GM18867 (cell line): ENCODE results near the gene FGF14.
"Not testable (repeated sequence)": the region's sequence is repeated elsewhere in the genome, so short reads cannot be mapped to it uniquely, and the experiment has no call there.

Source experiments
- ATAC-seq: cut with Tn5 transposase; IDR thresholded peaks from one replicate; pipeline ENCODE4 v1.9.1; 2021; ENCODE audit warnings: mild to moderate bottlenecking, moderate library complexity; ENCODE audit not compliant: unreplicated experiment

FGF14 gene

DNA sequence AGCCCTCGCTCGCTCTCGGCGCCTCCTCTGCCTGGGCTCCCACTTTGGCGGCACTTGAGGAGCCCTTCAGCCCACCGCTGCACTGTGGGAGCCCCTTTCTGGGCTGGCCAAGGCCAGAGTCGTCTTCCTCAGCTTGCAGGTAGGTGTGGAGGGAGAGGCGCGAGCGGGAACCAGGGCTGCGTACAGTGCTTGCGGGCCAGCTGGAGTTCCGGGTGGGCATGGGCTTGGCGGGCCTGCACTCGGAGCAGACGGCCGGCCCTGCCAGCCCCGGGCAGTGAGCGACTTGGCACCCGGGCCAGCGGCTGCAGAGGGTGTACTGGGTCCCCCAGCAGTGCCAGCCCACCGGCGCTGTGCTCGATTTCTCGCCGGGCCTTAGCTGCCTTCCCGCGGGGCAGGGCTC lies 333.5 kb downstream of the FGF14 start:
- not testable (repeated sequence) for ATAC-seq

DNA sequence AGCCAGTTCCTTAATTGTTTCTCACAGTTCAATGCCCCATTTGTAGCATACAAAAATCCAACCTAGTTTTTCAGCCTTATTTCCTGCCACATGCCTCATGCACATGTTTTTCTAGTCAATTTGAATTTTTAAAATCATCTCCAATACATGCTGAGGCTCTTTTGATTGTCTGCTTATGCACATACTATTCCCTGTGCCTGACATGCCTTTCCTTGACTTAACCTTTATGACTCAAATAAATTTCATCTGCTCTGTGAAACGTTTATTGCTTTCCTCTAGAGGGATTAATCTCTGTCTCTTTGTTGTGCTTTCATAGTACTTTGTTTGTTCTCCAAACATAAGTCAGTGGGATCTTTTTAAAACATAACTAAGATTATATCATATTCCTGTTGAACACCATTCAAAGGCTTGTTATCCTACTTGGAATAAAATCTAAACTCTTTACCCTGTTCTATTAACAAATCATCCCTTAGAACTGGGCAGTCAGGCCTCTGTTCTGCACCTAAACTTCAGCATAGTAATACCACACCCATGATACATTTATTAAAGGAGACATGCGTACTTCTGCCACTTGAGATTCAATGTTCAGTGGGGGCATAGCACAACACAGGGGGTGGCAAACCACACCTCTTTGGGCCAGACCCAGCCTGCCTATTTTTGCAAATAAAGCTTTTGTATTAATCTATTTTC lies 346.6 kb downstream of the FGF14 start:
- ATAC-seq: no peak

DNA sequence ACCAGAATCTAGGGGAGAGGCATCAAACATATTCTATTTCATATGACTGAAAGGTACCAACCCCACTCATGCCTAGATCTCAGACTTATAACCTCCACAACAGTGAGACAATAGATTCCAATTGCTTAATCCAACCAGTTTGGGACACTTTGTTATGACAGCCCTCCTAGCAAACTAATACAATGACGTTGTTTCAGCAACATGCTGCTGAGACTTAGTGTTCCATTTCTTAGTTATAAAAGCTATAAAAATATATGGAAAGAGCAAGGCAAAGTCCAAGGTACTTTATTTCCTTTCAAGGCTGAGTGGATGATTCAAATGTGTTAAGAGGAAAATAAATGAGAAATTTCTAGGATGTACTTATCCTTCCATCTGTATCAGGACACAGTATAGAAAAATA lies 352.0 kb downstream of the FGF14 start:
- ATAC-seq: no peak

DNA sequence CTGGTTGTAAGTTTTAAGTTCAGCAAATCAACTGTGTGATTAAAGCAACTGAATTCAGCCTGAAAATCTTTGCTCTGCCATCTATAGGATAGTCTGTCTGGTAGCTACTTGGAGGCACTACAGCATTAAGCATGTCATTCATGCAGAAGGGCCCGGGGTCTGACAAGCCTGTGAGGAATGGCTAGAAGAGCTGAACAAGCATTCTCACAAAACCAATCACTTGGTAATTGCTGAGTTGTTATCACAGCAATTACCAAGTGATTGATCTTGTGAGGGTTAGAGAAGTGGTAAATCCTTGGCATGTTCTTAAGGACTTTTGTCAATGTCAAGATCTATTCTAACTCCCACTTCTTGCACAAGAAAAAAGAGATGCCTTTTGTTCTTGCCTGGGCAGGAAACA lies 356.1 kb downstream of the FGF14 start:
- ATAC-seq: no peak

DNA sequence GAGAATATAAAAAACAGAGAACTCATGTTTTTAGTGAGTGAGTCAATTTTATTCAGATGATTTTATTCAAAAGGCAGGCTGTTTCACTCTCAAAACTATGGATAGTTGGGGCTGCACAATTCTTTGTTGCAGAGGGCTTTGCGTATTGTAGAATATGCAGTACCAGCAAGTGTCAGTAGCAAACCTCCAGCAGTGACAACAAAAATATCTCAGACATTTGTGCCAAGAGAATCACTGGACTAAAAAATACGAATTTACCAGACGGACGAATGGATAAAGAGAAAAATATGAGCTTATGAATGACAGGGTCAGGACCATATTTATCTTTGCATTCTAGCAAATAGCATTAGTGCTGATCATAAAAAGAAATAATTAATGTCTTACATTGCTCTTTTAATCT lies 359.1 kb downstream of the FGF14 start:
- ATAC-seq: no peak

DNA sequence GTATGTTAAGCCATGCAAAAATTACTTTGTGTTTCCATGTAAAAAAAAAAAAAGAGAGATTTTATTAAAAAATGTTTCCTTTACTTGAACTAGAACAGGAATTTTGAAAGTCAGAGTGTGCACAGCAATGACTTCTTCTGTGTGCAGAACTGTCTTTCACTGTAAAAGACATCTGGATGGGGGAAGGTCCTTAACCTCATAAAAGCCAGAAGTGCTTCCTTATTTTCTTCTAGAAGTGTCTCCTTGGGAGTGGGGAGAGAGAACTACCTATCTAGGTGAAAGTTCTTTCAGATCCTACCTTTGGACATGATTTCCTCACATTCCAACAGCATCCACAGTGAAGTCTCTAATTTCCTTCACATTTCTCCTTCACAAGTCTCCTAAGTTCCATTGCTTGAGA lies 360.3 kb downstream of the FGF14 start:
- ATAC-seq: no peak

DNA sequence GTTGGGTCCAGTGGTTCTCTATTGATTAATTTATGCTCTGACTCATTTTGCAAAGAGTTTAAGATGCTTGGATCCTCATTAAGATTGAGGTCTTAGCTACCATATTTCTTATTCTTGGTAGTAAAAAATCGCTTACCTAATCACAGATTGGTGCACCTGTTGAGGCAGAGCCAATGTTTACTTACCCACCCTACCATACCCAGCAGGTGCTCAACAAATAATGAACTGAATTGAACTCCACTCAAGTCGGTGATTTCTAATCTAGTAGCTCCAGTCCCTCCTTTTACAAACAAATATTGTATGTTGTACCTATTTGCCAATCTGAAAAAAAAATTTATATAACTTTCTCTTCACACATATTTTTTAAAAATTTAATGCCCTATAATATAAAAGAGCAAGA lies 361.0 kb downstream of the FGF14 start:
- no peak for ATAC-seq

DNA sequence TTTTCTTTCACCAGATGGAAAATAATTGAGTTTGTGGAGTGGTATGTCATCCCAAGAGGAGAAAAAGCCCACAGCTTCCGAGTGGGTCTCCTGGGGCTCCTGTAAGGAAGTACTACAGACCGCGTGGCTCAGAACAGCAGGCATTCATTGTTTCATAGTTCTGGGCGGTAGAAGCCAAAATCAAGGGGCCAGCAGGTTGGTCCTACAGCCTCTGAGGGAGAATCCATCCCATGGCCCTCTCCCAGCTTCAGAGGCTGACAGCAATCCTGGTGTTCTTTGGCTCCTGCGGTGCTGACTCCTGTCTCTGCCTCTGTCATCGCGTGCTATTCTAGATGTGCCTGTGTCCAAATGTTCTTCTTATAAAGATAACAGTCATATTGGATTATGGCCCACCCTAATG lies 362.6 kb downstream of the FGF14 start:
- no peak for ATAC-seq

DNA sequence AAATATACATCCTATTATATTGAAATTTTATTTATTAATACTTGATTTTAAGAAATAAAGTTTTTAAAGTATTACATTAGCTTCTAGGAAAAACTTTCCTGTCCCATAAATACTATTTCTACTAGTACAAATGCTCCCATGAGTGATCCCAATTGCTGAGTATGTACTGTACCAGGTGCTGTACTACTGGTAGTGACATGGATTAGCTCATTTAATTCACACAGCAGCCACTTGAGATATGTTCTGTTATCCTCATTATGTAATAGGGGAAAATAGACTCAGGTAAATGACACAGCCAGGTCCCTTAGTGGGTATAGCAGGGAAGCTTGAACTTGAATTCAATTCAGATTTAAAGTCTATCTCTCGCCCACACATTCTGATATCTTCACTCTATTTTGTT lies 363.1 kb downstream of the FGF14 start:
- no peak for ATAC-seq

DNA sequence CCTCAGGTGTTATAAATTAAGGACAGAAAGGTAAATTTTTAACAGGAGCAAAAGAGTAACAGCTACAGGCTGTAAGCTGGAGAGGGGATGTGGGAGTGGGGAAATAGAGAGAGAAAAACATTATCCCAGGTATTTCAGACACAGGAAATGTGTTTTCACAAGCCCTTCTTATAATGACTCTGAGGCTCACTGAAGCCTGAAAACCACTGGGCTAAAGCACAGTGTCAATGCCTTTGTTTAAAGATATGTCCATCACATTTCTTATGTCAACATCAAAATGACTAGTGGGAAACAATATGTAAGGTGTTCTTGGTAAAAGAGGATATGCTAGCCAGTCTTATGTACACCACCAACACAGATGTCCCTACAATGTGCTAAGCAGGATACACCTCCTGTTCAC lies 365.9 kb downstream of the FGF14 start:
- ATAC-seq: no peak

DNA sequence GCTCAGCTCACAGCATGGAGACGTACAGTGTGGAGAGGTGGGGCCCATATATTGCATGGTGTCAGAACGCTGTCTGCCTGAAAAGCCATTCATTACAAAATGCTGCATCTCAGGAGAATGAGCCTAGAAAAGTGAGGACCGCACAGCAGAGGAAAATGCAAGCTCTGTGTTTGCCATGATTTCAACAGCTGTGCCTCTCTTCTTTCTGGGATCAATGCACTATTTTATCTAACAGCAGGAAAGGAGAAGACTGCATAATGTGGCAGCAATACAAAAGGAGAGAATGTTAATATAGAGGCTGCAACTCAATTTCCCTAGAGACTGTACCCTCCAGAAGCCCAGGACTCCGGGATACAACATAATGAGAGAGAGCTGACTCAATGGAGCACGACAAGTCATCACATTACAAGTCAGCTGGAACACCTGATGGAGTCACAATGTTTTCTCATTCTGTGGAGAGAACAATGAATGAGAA lies 368.0 kb downstream of the FGF14 start:
- ATAC-seq: no peak

DNA sequence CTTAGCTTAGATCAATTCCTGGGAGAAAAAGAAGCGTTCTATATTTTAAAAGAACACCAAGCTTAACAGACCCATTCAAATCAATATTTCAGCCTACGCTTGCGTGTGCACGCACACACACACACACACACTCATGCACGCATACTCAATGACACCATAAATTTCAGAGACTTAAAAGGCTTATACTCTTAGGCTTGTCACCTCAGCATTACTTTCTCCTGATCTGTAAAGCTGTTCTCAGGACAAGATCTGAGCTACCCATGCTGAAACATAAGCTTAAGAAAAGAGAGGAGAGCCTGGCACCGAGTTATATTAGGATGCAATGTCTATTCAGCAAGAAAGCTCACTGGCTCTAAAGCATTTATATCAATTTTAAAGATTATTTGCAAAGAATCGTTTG lies 368.5 kb downstream of the FGF14 start:
- no peak for ATAC-seq

DNA sequence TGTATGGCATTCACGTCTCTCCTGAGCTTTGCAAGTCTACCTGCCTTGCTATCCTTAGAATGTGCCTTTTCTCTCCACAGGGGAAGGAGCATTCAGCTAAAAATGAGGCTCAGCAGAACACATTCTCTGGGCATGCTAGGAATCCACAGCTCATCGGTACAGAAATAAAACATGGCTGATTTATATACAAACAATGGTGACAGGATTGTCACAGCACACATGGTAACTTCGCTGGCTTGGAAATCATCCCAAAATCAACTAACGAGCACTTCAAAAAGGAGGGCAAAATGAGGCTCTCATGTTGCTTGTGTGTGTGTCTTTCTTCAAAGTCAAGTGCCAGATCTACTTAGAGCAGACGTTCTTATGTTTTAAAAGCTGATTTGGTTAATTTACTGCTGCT lies 373.0 kb downstream of the FGF14 start:
- ATAC-seq: no peak

DNA sequence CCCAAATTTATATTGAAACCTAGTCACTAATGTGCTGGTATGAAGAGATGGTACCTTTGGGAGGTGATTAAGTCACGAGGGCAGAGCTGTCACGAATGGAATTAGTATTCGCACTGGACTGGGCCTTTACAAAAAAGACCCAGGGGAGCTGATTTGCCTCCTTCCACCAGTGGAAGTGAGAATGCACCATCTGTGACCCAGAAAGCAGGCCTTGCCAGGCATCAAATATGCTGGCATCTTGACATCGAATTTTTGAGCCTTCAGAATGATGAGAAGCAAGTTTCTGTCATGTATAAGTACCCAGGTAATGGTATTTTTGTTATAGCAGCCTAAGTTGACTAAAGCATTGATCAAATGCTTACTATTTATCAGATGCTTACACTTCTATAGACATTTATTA lies 373.6 kb downstream of the FGF14 start:
- ATAC-seq: no peak

DNA sequence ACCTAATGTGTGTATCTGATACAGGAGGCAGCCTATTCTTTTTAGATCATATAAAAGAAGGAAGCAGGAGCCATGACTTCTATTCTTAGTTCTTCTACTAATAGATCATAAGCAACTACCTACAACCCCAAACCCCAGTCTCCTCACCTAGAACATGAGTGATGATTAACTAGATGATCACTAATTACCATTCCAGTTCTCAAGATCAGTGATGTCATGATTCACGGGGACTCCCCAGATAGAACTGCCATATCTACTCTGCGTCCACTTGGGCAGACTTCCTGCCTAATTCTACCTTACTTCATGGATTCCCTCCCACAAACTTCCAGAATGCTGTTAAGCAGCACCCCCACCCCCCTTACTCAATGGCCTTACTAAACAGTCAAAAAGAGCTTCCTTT lies 380.1 kb downstream of the FGF14 start:
- ATAC-seq: no peak

DNA sequence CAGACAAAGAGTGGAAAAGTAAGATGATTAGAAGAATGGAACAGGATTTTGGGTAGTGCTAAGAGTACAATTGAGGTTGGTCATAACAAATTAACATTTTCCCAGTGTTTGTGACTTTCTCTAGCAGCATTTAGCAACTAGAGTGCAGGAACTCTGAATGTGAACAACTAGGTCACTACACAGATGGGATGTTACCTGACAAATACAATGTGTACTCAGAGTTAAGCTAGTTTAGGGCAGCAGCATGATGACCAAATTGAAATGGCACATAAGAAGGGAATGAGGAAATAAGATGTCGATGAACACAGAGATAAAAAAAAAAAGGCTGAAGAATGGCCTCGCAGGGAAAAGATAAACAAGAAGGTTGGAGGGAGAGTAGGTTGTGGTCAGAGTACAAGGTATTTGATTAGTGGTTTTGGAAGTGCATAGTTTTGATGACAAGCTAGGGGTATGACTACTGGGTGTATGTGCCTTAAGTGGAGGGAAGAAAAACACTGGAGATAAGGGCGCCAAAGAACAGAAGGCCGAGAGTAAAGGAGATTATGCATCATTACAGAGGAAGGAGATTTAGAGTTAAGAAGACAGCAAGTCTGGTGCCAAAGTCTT lies 381.1 kb downstream of the FGF14 start:
- ATAC-seq: no peak

DNA sequence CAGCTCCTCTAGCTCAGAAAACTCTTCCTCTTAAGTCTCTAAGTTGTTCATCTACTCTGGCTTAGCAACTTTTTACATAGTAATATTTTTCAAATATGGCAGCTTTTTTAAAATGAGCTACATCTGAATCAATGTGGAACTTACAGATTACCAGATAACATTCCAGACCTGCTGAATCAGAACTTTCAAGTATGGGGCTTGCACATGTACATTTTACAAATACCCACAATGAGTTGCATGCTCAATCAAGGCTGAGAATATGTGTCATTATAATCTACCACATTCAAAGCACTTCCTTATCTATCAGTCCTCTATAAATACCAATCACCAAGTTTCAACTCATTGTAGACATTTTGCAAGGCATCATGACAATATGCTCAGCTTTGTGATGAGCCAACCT lies 383.1 kb downstream of the FGF14 start:
- ATAC-seq: no peak

DNA sequence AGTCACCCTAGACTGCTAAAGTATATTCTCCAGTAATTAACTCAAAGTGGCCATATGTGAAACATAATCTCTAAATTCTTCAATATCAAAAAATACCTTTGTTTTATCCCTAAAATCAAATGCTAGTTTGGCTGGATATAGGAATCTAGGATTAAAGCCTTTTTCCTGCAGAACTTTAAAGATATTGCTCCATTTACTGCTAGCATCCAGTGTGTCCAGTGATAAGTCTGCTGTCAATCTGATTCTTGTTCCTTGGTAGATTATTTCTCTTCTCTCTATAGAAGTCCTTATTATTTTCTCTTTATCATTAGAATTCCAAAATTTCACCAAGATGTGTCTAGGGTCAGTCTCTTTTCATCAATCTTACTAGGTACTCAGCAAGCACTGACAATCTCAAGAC lies 384.6 kb downstream of the FGF14 start:
- ATAC-seq: no peak

DNA sequence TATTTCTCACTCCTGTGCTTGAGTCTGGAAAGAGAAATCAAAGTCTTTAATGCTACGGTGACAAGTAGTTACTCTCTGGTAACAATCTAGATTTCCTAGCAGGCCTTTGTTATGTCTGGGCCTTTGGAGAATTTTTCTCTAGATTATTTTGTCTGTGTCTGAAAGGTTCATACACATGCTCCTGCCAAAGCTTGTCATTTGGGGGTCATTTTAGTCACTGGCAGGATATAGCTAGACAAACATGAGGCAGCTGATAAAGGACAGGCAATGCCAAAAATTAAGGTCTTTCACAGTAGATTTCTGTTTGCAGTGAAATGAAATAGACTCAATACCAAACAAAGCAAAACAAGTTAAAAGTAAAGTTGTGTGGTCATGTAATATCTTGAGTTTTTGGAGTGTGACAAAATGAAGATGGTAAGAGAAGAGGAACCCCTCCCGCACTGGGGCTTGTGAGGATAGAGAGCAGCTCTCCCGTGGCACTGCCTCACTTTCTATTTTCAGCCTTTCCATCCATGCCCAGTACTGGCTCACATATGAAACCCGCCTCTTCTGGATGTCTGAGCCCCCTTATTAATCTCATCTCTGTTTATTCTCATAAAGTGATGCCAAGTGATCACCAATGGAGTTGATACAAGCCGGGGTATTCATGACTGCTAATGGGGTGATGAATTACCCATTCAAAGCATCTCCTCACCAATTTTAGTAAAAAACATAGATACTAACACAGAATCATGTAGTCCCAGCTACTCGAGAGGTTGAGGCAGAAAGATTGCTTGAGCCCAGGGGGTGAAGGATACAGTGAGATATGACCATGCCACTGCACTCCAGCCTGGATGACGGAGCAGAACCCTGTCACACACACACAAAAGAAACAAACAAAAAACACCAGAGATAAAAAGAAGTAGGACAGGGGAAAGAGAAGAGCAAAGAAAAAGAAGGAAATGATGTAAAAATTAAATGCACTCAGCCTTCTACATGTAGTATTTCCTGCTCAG lies 389.3 kb downstream of the FGF14 start:
- no peak for ATAC-seq

DNA sequence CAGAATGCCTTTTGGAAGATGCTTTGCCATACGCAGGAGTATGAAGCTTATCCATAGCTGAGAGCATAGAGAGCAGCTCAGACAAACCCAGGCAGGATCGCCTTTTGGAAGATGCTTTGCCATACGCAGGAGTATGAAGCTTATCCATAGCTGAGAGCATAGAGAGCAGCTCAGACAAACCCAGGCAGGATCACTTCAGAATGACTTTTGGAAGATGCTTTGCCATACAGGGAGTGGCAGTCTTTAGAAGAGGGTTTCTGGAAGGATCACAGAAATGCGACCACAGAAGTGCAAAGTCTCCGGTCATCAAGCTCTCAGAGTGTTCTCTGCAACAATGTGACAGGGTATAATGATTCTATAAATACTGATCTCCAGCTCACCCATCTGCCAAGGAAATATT lies 390.4 kb downstream of the FGF14 start:
- ATAC-seq: not testable (repeated sequence)

DNA sequence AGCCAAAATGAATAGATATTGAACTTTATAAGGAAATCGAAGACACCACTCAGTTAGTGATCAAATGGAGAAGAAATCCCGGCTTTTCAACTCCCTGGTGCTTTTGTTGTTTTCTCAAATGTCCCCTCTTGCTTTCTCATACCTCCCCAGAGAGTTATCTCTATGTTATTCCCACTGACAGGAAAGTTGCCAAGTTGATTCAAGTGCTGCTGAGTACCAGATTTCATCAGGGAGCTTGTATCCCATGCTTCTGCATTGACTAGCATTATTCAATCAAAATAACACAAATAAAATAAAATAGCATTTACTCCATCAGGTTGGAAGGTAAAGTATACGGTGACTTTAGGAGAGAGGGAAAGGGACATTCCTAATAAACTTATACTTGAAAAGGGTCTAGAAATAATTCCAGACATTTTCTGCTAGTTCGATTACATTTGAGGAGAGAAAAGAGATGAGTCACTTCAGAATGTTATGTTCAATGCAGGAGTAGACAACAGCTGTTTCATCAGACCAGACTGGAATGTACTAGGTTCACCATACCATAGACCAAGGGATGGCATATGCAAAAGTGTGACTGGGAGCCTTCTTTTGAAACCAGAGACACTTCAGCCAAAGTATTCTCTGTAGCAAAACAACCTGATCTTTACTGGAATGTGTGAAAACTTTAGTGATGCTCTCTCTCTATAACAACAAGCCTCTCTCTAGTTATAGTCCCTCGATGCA lies 397.8 kb downstream of the FGF14 start:
- no peak for ATAC-seq
